SK-N-MC (cell line): ENCODE results near the gene MCM7.

Experiments
- EZH2 ChIP-seq: fragments of 200-600 bp; sonication (generic); IDR thresholded peaks from one replicate; pipeline ENCODE4 v1.6.1; 2017; ENCODE audit warnings: antibody characterized with exemption
- POLR2AphosphoS5 ChIP-seq: IDR thresholded peaks from 2 replicates; pipeline ENCODE4 v1.6.1; 2012; ENCODE audit warnings: mild to moderate bottlenecking, low read depth, low read length, borderline replicate concordance

- no peak for TF ChIP-seq EZH2
- TF ChIP-seq POLR2AphosphoS5: no peak
Measured at GRCh38 chr7:100088095-100088620, 13.0 kb downstream of the MCM7 start.
